Glutamatergic neuron (in vitro differentiated cells): ENCODE data around the gene DCAF15. TPM values are rescaled to one million over a fixed set of nuclear protein-coding genes. Genes with fewer than 3 reads are reported as not detected.

Source experiments
- DNase-seq: peaks from one replicate; pipeline ENCODE4 v3.0.0; 2022
- H3K27ac Mint-ChIP-seq: one replicate; pipeline ENCODE4 v1.8.0; 2020; ENCODE audit warnings: mild to moderate bottlenecking, mixed read lengths, inconsistent platforms; ENCODE audit not compliant: unreplicated experiment
- H3K27me3 Mint-ChIP-seq: one replicate; pipeline ENCODE4 v1.8.0; 2020; ENCODE audit warnings: mild to moderate bottlenecking, moderate library complexity, mixed read lengths, inconsistent platforms; ENCODE audit not compliant: unreplicated experiment
- H3K36me3 Mint-ChIP-seq: one replicate; pipeline ENCODE4 v1.8.0; 2020; ENCODE audit warnings: mild to moderate bottlenecking, mixed read lengths, inconsistent platforms; ENCODE audit not compliant: unreplicated experiment
- H3K4me1 Mint-ChIP-seq: one replicate; pipeline ENCODE4 v1.8.0; 2020; ENCODE audit warnings: mild to moderate bottlenecking, low read depth, mixed read lengths, inconsistent platforms; ENCODE audit not compliant: unreplicated experiment
- H3K4me3 Mint-ChIP-seq: one replicate; pipeline ENCODE4 v1.8.0; 2020; ENCODE audit warnings: mild to moderate bottlenecking, mixed read lengths, inconsistent platforms; ENCODE audit not compliant: unreplicated experiment
- H3K9me3 Mint-ChIP-seq: one replicate; pipeline ENCODE4 v1.8.0; 2020; ENCODE audit warnings: mild to moderate bottlenecking, moderate library complexity, mixed read lengths, inconsistent platforms; ENCODE audit not compliant: unreplicated experiment
- CTCF ChIP-seq: fragments of 200-600 bp; sonication (generic); IDR thresholded peaks from one replicate; pipeline ENCODE4 v1.5.0; 2021; ENCODE audit not compliant: partially characterized antibody, unreplicated experiment
- total RNA-seq: library from RNA; stranded (reverse); fragmentation: NEBNext Ultra II Directional; extraction: Animal tissue kit (Norgen Biotek cat#: 25700); gene quantifications from one replicate; pipeline ENCODE4 v1.2.1, GENCODE V29; 2021; ENCODE audit not compliant: unreplicated experiment

The DCAF15 gene
- total RNA-seq, 1 donor from 2014 or later = 84.4 TPM

- Mint-ChIP-seq H3K4me1 (no peaks in the 10 kb centered on the region), H3K27ac (no peak overlapping the region), H3K9me3 (no peaks in the 10 kb centered on the region), H3K4me3 (no peak overlapping the region), H3K27me3 (peaks cover under 1% of the 10 kb centered on the region), H3K36me3 (no peaks in the 10 kb centered on the region)
- DNase-seq = no peak
- no peak for TF ChIP-seq CTCF
Observed at GRCh38 chr19:13946414-13946813, 5.9 kb upstream of the DCAF15 start.

- Mint-ChIP-seq H3K4me1 (peaks cover 3% of the 10 kb centered on the region), H3K27me3 (peaks cover 4% of the 10 kb centered on the region), H3K27ac (no peak overlapping the region), H3K4me3 (no peak overlapping the region), H3K36me3 (no peaks in the 10 kb centered on the region), H3K9me3 (peaks cover 3% of the 10 kb centered on the region)
- DNase-seq = no peak
- no peak for TF ChIP-seq CTCF
Observed at GRCh38 chr19:13951043-13951442, 1.3 kb upstream of the DCAF15 start.

GRCh38 chr19:13951799-13952153 lies 533 bp upstream of the DCAF15 start:
- no peak for DNase-seq
- Mint-ChIP-seq H3K27me3 (peaks cover 4% of the 10 kb centered on the region), H3K4me3 (peak overlapping the region; percentile 85), H3K27ac (peak overlapping the region; percentile 53), H3K4me1 (peaks cover 3% of the 10 kb centered on the region), H3K9me3 (peaks cover 3% of the 10 kb centered on the region), H3K36me3 (no peaks in the 10 kb centered on the region)
- no peak for TF ChIP-seq CTCF

- H3K36me3 Mint-ChIP-seq = no peaks in the 10 kb centered on the region
- peaks cover 3% of the 10 kb centered on the region for H3K9me3 Mint-ChIP-seq
- no peak for TF ChIP-seq CTCF
- H3K4me3 Mint-ChIP-seq = peak overlapping the region; percentile 90
- no peak for DNase-seq
- peaks cover 4% of the 10 kb centered on the region for H3K4me1 Mint-ChIP-seq
- peaks cover 6% of the 10 kb centered on the region for H3K27me3 Mint-ChIP-seq
- peak overlapping the region; percentile 68 for H3K27ac Mint-ChIP-seq
Observed at GRCh38 chr19:13952931-13953531, 722 bp downstream of the DCAF15 start.

- peaks cover 12% of the 10 kb centered on the region for H3K27me3 Mint-ChIP-seq
Observed at GRCh38 chr19:13954185-13954584, 1.9 kb downstream of the DCAF15 start.

More at GRCh38 chr19:13954185-13954584, 1.9 kb downstream of the DCAF15 start:
- DNase-seq = no peak
- TF ChIP-seq CTCF = no peak
- Mint-ChIP-seq H3K4me3 (peak overlapping the region; percentile 20), H3K4me1 (peaks cover 11% of the 10 kb centered on the region), H3K9me3 (peaks cover 3% of the 10 kb centered on the region), H3K27ac (no peak overlapping the region), H3K36me3 (no peaks in the 10 kb centered on the region)
